Skin epidermis (tissue), 12 donors: ENCODE results near the gene BCDIN3D.
"Not testable (repeated sequence)": the region's sequence is repeated elsewhere in the genome, so short reads cannot be mapped to it uniquely, and the experiment has no call there.

Experiments used
- H3K27ac ChIP-seq, 21 experiments: fragments of 200-600 bp; sonication (generic) in 11 of 21; one replicate each; pipeline ENCODE4 v1.5.0; 2020; ENCODE audit warnings: mild to moderate bottlenecking in 3 of 21, inconsistent platforms in 2 of 21, moderate library complexity in 2 of 21
- H3K4me3 ChIP-seq, 7 experiments: fragments of 200-600 bp; sonication (generic) in 2 of 7; one replicate each; pipeline ENCODE4 v1.5.0; 2020; ENCODE audit warnings: inconsistent platforms in 2 of 7, mild to moderate bottlenecking in 2 of 7, moderate library complexity in 1 of 7

BCDIN3D gene

GRCh38 chr12:49878021-49878420 is 35.1 kb upstream of the BCDIN3D start:
- Histone ChIP-seq H3K27ac (no peak overlapping the region), H3K4me3 (no peak overlapping the region)

DNA sequence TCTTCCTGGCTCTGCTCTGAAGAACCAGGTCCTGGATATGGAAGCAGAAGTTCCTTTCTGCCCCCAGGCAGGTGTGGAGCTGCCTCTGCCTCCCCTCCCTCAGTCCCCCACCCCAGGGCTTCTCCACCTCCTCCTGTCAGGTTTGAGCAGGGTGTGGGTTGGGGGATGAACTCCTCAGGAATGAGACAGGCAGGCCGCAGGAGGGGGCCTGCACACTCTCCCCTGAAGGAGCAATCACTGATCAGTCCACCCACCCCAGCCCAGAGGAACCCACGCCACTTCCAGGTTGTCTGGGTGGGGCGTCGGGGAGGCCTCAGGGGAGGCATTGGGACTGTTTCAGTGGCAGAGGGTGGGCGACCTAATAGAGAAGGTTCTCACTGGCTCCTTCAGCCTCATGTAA is 34.2 kb upstream of the BCDIN3D start:
- H3K4me3 ChIP-seq: no peak overlapping the region
- H3K27ac ChIP-seq: no peak overlapping the region

- Histone ChIP-seq H3K27ac (no peak overlapping the region), H3K4me3 (no peak overlapping the region)
Measured at GRCh38 chr12:49876070-49876469, 33.2 kb upstream of the BCDIN3D start.

DNA sequence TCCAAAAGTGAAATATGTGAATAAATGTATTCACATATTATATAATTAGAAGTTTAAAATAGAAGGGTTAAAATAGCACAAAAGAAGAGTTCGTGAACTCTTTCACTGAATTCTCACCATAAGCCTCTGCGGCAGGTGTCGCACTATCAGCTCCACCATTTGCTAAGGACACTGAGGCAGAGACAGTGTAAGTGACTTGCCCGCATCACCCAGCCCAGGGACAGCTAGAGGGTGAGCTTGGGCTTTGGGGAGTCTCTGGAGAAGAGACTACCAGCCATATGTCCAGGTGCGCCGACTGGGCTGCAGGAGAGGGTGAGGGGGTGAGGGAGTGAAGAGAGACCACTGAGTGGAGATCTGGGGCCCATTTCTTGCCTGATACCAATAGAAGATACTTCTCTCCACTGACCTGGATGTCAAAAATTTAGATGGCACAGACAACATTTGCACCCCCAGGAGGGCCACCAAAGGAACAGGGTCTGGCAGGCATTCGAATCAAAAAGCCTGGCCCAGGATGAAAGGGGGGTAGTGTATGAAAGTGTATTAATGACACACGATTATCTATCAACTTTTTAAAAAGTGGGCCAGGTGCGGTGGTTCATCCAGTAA is 32.3 kb upstream of the BCDIN3D start:
- Histone ChIP-seq H3K27ac (no peak overlapping the region), H3K4me3 (no peak overlapping the region)

- Histone ChIP-seq H3K4me3 (no peak overlapping the region), H3K27ac (no peak overlapping the region)
Measured at GRCh38 chr12:49874142-49874897, 31.4 kb upstream of the BCDIN3D start.

GRCh38 chr12:49873361-49873934 is 30.5 kb upstream of the BCDIN3D start:
- Histone ChIP-seq H3K4me3 (no peak overlapping the region), H3K27ac (no peak overlapping the region)

DNA sequence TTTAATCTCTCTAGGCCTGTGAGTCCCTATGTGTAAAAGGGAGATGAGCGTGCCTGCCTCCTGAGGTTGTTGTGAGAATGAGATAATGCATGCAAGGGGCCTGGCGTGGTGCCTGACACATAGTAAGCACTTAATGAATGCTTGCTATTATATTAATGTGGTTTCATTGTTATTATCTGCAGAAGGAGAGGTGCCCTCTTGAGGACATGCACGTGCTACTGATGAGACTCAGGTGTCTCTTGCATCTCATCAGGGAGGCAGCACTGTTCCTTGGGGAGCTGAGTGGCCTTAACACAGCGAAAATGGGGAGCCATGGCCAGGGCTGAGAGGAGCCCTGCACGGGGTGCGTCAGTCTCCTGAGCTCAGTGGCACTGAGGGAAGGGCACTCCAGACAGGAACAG is 29.9 kb upstream of the BCDIN3D start:
- no peak overlapping the region for H3K4me3 ChIP-seq
- H3K27ac ChIP-seq: no peak overlapping the region

DNA sequence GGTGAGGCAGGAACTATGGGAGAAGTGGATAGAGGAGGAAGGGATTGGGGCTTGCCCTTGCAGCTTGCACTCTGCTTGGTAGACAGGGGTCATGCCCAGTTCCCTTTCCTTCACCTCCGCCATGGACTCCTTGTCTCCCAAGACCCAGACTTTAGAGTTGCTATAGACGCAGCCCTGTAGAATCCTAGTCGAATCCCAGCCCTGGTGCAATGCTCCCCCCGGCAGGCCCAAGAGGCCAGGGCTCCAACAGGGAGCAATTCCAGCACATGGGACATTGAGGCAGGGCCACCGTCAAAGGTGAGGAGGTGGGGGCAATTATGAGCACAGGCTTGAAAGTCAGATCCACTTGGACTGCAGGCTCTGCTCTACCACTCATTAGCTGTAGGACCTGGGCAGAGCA is 29.5 kb upstream of the BCDIN3D start:
- no peak overlapping the region for H3K4me3 ChIP-seq
- no peak overlapping the region for H3K27ac ChIP-seq

- not testable (repeated sequence) for H3K4me3 ChIP-seq, H3K27ac ChIP-seq
Measured at GRCh38 chr12:49871811-49872251, 28.9 kb upstream of the BCDIN3D start.

DNA sequence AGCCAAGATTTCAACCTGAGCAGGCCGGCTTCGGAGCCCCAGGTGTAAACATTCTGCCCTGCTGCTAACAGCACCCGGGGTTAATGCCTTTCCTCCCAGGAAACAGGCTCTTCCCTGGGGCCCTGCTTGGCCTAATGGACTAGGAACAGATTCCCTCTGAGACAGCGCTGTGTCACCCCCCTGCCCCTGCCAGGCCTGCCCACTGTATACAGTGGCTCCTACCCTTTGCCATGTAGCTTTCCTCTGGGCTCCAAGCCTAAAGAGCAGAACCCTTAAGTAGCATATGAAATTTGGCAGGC is 28.3 kb upstream of the BCDIN3D start:
- Histone ChIP-seq H3K27ac (no peak overlapping the region), H3K4me3 (no peak overlapping the region)

- H3K27ac ChIP-seq: no peak overlapping the region
- H3K4me3 ChIP-seq: no peak overlapping the region
Measured at GRCh38 chr12:49870501-49871262, 27.8 kb upstream of the BCDIN3D start.

DNA sequence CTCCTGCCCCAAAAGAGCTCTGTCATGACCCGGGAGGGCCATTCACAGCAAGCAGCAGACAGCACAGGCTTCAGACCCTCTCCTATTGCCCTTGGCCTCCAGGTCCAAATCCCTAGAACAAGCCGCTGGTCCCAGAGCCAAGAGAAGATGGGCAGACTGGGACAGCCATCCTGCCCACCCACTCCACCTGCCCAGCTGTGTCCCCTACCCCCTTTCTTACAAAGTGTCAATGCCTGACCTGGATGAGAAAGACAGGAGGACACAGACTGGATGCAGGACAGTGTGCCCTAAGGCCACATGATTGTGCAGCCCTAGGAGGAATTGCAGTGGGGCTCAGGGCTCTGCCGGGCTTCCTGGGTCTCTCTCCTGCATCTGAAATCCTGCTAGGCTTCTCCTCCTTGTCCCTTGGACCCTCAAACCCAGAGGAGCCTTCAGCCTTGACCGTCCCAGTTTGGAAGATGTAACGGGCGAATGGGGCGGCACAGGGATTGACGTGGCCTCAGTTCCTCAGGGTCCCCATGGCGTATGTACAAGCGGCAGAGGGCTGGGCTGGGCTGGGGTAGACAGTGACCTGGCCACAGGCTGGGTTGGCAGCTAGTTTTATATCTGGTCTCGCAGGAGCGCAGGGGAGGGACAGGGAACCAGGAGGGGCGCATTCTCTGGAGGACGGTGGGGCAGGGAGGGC is 27.1 kb upstream of the BCDIN3D start:
- no peak overlapping the region for H3K4me3 ChIP-seq
- peak overlapping the region in 1 of 21 experiments; percentile 28 for H3K27ac ChIP-seq

DNA sequence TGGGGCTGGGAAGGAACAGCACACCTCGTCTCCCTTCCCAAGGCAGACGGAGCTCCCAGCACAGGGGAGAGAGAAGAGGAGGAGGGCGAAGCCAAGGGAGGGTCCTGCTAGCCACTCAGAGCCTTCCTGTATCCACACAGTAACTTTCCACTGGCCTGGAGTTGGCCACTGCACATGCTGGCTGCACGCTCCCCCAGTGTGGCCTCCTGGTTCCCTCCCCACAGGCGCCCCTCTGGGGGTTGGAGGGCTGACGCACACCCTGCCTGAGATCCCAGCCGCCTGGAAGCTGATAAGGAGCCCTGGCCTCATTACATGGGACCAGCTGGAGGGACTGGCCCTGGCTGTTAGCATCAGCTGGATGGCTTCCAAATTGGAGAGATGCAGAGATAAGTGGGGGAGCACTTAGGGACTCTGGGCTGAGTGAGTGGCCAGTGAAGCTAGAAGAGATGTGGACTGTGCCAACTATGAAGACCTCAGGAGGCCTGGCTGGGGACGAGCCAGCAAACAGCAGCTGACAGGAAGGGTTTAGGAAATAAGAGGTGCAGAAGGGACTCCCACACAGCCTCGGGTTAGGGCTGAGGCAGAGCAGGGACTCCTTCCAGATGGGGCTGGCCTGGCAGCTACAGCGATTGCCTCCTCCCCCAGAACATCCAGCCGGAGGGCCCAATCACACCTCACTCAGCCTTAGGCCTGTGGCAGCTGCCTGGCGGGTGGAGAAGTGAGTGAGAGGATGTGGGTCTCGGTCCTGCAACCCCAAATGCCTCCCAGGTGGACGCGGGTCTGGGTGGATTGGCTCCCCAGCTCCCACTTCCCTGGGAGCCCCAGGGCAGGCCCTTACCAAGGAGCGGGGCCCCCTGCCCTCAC is 26.3 kb upstream of the BCDIN3D start:
- Histone ChIP-seq H3K27ac (peak overlapping the region in 1 of 21 experiments; percentile 28), H3K4me3 (no peak overlapping the region)

DNA sequence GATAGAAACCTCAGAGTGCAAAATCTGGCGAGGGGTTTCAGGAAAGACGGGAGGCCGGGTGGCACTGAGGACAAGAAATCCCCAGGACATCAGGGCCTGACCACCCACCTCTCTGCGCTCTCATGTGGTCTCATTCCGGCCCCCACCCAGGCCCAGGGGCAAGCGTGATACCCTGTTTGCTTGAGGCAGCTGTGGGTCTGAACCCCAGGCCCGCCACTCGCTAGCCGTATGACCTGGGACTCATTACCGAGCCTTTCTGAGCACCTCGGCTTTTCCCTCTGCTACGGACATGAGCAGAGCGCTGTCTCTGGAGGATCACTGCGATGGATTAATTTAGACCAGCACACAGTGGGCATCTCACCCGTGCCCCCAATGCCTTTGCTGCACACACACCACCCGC is 25.5 kb upstream of the BCDIN3D start:
- Histone ChIP-seq H3K4me3 (no peak overlapping the region), H3K27ac (no peak overlapping the region)

GRCh38 chr12:49867570-49868341 is 24.9 kb upstream of the BCDIN3D start:
- Histone ChIP-seq H3K4me3 (no peak overlapping the region), H3K27ac (no peak overlapping the region)

DNA sequence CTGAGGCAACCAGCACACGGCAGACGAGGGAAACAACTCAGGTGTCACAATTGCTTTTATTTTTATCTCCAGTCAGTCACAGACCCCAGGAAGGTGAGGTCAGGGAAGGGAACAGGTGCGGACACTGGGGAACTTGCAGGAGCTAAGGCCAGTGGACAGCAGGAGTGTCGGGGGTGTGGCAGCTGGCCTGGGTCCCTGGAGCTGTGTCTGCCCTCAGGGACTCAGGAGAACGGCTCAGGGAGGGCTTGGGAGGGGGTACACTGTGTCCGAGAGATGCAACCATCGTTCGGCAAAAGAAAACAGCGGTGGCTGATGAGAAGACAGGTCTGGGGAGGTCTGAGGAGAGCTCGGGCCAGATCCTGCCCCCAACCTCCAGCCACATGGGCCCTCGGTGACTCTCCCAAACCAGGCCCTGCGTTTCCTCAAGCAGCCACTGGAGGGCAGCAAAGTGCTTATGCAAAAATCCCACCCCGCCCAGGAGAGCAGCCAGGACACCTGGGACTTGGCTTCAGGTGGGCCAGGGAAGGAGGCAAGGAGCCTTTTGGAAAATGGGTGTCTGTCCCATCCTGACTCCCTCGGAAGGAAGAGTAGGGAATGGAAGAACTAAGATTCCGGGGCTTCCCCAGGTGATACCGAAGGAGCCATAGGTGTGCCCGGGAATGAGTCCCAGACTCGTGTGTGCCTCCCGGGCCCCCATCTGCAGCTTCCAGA is 24.1 kb upstream of the BCDIN3D start:
- H3K4me3 ChIP-seq: no peak overlapping the region
- H3K27ac ChIP-seq: no peak overlapping the region

- no peak overlapping the region for H3K4me3 ChIP-seq
Measured at GRCh38 chr12:49865782-49866135, 22.9 kb upstream of the BCDIN3D start.

More at GRCh38 chr12:49865782-49866135, 22.9 kb upstream of the BCDIN3D start:
- H3K27ac ChIP-seq: no peak overlapping the region
